22Rv1 (cell line): ENCODE measurements around the gene COL7A1.

ENCODE experiments used
- H3K27ac ChIP-seq: fragments of 450-650 bp; 2 replicates; pipeline ENCODE4 v1.5.1; 2017
- ZFX ChIP-seq: fragments of 450-650 bp; IDR thresholded peaks from 2 replicates; pipeline ENCODE4 v1.6.1; 2017; ENCODE audit warnings: antibody characterized with exemption, borderline replicate concordance
- TF ChIP-seq, protein P1 (sequence below): fragments of 450-650 bp; IDR thresholded peaks from 2 replicates; pipeline ENCODE4 v1.5.1; 2017; ENCODE audit warnings: mild to moderate bottlenecking

The COL7A1 gene

DNA sequence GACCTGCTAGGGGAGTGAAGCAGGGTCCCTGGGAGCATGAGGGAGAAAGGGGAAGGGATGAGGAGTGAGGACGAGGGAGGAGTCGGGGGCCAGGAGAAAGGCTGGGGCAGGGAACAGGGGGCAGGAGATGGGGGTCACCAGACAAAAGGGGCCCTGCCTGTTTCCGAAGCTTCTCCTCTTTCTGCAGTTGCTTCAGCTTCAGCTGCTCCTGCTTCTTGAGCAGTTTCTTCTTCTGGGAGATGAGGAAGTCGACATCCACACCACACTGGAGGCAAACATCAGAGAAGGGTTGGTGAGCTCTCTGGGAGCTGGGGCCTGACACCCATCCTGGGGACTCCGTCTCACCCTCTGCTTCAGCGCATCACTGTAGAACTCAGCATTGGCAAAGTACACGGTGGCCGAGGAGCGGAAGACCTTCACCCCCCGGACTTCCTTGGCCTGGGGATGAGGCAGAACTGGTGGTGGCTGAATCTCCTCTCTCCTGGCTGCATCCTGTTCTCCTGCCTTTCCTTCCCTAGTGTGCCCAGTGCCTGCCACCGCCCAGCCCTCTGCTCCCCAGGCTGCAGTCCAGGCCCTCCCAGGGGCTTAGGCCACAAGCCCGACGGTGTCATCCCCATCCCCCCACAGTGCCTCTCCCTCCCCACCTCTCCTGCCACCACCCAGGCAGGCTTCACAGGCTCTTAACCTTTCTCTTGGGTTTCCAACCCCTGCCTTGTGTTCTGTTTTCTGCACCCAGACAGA, 33.3 kb upstream of the COL7A1 start:
- H3K27ac ChIP-seq, result peak overlapping the region; percentile 25; the same call in 1 of the 2 replicates
- no peak for TF ChIP-seq ZFX
- TF ChIP-seq, protein P1, sequence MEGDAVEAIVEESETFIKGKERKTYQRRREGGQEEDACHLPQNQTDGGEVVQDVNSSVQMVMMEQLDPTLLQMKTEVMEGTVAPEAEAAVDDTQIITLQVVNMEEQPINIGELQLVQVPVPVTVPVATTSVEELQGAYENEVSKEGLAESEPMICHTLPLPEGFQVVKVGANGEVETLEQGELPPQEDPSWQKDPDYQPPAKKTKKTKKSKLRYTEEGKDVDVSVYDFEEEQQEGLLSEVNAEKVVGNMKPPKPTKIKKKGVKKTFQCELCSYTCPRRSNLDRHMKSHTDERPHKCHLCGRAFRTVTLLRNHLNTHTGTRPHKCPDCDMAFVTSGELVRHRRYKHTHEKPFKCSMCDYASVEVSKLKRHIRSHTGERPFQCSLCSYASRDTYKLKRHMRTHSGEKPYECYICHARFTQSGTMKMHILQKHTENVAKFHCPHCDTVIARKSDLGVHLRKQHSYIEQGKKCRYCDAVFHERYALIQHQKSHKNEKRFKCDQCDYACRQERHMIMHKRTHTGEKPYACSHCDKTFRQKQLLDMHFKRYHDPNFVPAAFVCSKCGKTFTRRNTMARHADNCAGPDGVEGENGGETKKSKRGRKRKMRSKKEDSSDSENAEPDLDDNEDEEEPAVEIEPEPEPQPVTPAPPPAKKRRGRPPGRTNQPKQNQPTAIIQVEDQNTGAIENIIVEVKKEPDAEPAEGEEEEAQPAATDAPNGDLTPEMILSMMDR, result no peak

GRCh38 chr3:48625600-48625999, 30.5 kb upstream of the COL7A1 start:
- TF ChIP-seq, protein P1, result no peak
- TF ChIP-seq ZFX, result no peak

DNA sequence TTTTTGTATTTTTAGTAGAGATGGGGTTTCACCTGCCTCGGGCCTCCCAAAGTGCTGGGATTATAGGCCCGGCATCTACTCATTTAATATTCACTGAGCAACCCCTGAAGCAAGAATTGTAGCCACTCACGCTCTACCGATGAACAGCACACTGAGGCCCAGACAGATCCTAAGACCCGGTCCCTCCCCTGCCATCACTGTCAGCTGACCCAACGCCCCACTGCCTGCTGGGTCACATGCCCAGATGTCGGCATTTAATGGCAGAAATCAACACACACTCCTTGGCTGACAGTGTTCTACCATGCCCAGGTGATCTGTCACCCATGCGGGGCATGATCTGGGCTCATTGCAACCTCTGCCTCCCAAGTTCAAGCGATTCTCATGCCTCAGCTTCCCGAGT, 29.6 kb upstream of the COL7A1 start:
- no peak for TF ChIP-seq ZFX
- TF ChIP-seq, protein P1, result no peak
- H3K27ac ChIP-seq, result peak overlapping the region; percentile 90

More at GRCh38 chr3:48625600-48625999, 30.5 kb upstream of the COL7A1 start:
- H3K27ac ChIP-seq, result peak overlapping the region; percentile 90

DNA sequence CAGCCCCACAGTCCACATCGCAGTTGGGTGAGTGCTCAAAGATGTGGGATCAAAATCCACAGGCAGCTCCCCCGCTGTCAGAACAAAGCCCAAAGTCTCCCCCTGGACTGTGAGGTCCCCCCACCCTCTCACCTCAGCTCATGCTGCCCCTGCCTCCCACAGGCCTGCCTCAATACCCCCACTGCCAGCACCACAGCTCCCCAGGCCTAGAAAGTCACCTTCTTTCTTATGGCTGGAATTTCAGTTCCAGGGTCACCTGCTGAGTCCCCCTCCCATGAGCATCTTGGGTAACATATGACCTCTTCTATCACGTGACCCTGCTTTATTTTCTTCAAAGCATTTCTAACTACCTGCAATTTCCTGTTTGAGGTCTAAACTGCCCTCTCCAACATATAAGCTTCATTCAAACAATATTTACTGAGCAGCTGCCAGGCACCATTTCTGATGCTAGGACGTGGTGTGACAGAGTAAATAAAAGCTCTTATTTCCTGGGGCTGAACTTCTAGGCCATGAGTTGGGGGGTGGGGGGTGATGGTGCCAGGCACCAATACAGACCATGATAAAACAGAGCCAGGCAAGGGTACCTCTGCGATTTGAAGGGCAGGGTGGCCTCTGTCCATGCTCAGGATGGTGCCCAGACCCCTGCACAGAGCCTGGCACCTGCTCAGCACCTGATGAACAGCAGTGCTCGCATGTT, 28.9 kb upstream of the COL7A1 start:
- TF ChIP-seq ZFX, result no peak
- TF ChIP-seq, protein P1, result no peak
- H3K27ac ChIP-seq, result peak overlapping the region; percentile 90

- TF ChIP-seq, protein P1, result no peak
- TF ChIP-seq ZFX, result no peak
- H3K27ac ChIP-seq, result peak within 1 kb of the TSS; percentile 90
These were observed 26.3 kb upstream of the COL7A1 start, which contains the start of gene TMEM89 for GRCh38 chr3:48621461-48621869. TMEM89 (minus strand) TSS chr3:48621769; CDS start chr3:48621756, 13 bp downstream.

- peak overlapping the region; percentile 73 for H3K27ac ChIP-seq
These were observed 24.7 kb upstream of the COL7A1 start for GRCh38 chr3:48619541-48620524.

More at GRCh38 chr3:48619541-48620524, 24.7 kb upstream of the COL7A1 start:
- TF ChIP-seq ZFX, result no peak
- TF ChIP-seq, protein P1, result no peak
